Measurements from ENCODE around the gene PCGF3.
"Not testable (repeated sequence)": the region's sequence is repeated elsewhere in the genome, so short reads cannot be mapped to it uniquely, and the experiment has no call there.

The PCGF3 gene

GRCh38 chr4:742742-743311 lies 37.2 kb downstream of the PCGF3 start:
- peak; percentile 91 for DNase-seq (ENCODE audit: low spot score)

- DNase-seq (ENCODE audit: low spot score) = no peak
Observed at GRCh38 chr4:743463-744211, 38.0 kb downstream of the PCGF3 start.

GRCh38 chr4:744212-744841 lies 38.7 kb downstream of the PCGF3 start:
- no peak for DNase-seq (ENCODE audit: low spot score)

- DNase-seq (ENCODE audit: low spot score) = no peak
Observed at GRCh38 chr4:747546-748170, 42.0 kb downstream of the PCGF3 start.

GRCh38 chr4:748461-748860 lies 42.8 kb downstream of the PCGF3 start:
- no peak for DNase-seq (ENCODE audit: low spot score)

GRCh38 chr4:749698-750666 lies 44.4 kb downstream of the PCGF3 start:
- no peak for DNase-seq (ENCODE audit: low spot score)

- DNase-seq (ENCODE audit: low spot score) = no peak
Observed at GRCh38 chr4:751676-752075, 46.0 kb downstream of the PCGF3 start.

- DNase-seq (ENCODE audit: low spot score) = no peak
Observed at GRCh38 chr4:752196-752861, 46.7 kb downstream of the PCGF3 start.

GRCh38 chr4:753186-753585 lies 47.6 kb downstream of the PCGF3 start:
- not testable (repeated sequence) for DNase-seq (ENCODE audit: low spot score)

- DNase-seq (ENCODE audit: low spot score) = no peak
Observed at GRCh38 chr4:754221-755120, 48.8 kb downstream of the PCGF3 start.

GRCh38 chr4:757111-757510 lies 51.5 kb downstream of the PCGF3 start:
- DNase-seq (ENCODE audit: low spot score) = no peak

- not testable (repeated sequence) for DNase-seq (ENCODE audit: low spot score)
Observed at GRCh38 chr4:759810-760209, 54.2 kb downstream of the PCGF3 start.

- no peak for DNase-seq (ENCODE audit: low spot score)
Observed at GRCh38 chr4:760616-761015, 55.0 kb downstream of the PCGF3 start.

GRCh38 chr4:761086-761485 lies 55.5 kb downstream of the PCGF3 start:
- no peak for DNase-seq (ENCODE audit: low spot score)

- no peak for DNase-seq (ENCODE audit: low spot score)
Observed at GRCh38 chr4:761739-762138, 56.1 kb downstream of the PCGF3 start.

GRCh38 chr4:762211-763190 lies 56.9 kb downstream of the PCGF3 start:
- DNase-seq (ENCODE audit: low spot score) = peak; percentile 22

- no peak for DNase-seq (ENCODE audit: low spot score)
Observed at GRCh38 chr4:763191-763810, 57.7 kb downstream of the PCGF3 start.

- no peak for DNase-seq (ENCODE audit: low spot score)
Observed at GRCh38 chr4:763922-764321, 58.3 kb downstream of the PCGF3 start.

All from AG08395 (cell line).